NCI-H1048 (cell line): ENCODE measurements around the gene CEBPB.
"Not testable (repeated sequence)": the region's sequence is repeated elsewhere in the genome, so short reads cannot be mapped to it uniquely, and the experiment has no call there.

ENCODE experiments used
- DNase-seq: peaks from one replicate; lab custom pipeline; 2025; lab: John Stamatoyannopoulos, UW

CEBPB gene

GRCh38 chr20:50190251-50191064, at the start of gene CEBPB:
Gene CEBPB (plus strand): TSS chr20:50190830. CDS start chr20:50191034, 204 bp downstream.
- DNase-seq: peak; percentile 66

GRCh38 chr20:50141018-50141675, 49.5 kb upstream of the CEBPB start:
- no peak for DNase-seq

DNA sequence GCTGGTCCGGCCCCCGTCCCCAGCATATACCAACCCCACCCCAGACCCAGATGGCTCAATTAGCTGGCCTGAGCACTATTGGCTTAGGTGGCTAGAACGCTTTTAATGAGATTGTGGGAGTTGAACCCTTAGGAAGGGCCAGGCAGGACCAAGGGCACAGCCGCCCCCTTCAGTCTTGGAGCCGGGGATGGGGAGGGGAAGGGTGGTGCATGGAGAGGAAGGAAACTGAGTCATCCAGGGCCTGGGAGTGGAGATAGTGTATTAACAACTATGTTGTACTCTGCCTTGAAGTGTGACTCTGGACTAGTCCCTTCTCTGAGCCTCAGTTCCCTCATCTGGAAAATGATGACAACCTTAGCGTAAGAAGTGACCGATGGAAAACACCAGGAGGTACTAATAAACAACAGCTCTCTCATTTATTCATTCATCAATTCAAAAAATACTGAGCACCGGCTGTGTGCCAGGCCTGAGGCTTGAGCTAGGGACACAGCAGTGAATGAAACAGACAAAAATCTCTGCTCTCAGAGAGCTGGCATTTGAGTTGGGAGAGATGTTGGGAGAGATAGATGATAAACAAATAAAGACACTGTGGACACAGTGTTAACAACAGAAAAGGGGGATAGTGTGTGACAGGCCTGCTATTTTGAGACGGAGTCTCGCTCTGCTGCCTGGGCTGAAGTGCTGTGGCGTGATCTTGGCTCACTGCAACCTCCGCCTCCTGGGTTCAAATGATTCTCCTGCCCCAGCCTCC, 48.6 kb upstream of the CEBPB start:
- DNase-seq: no peak

DNA sequence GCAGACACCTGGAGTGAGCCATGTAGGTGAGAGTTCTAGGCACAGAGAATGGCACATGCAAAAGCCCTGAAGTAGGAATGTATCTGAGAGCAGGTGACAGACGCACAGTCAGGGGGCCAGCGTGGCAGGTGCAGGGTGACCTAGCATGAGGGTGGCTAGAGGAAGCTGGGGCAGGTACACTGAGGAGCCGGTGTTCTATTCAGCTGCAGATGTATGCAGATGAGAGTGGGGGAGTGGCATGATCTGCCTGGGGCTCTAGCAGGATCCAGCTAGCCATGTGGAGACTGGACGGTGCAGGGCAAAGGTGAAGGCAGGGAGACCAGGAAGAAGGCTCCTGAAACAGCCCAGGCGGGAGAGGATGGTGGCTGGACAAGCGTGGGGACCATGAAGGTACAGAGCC, 47.8 kb upstream of the CEBPB start:
- DNase-seq: no peak

DNA sequence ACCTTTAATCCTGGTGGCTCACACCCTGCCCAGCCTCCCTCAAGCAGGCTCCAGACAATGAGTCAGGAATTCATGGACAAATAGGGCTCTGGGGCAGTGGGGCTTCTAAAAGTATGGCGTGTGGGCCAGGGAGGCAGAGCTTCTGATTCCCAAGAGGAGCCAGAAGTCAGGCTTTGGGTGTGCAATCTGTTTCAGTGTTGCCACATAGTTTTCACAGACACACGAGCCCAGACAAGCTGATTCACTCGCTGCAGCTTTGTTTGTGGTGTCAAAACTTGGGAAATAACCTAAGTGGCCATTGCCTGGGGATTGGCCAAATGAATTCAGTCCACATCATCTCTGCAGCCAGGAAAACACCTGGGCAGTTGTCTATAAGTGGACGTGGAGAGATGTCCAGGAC, 46.3 kb upstream of the CEBPB start:
- no peak for DNase-seq

GRCh38 chr20:50145566-50145965, 45.1 kb upstream of the CEBPB start:
- no peak for DNase-seq

DNA sequence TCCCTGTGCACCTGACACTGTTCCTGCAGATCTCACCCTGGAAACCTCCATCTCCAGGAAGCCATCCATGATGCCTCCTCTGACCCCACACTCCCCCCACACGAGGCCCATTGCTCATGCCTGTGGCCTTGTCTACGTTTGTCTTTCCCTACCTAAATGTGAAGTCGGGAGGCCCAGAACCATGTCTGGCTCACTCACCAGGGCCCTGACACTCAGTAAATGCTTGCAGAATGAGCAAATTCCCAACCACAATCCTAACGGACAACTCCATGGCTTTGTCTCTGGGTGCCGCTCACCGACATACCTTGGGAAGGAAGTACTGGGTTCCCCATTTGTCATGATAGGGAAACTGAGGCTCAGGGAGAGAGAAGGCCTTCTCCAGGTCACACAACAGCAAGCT, 44.4 kb upstream of the CEBPB start:
- no peak for DNase-seq

DNA sequence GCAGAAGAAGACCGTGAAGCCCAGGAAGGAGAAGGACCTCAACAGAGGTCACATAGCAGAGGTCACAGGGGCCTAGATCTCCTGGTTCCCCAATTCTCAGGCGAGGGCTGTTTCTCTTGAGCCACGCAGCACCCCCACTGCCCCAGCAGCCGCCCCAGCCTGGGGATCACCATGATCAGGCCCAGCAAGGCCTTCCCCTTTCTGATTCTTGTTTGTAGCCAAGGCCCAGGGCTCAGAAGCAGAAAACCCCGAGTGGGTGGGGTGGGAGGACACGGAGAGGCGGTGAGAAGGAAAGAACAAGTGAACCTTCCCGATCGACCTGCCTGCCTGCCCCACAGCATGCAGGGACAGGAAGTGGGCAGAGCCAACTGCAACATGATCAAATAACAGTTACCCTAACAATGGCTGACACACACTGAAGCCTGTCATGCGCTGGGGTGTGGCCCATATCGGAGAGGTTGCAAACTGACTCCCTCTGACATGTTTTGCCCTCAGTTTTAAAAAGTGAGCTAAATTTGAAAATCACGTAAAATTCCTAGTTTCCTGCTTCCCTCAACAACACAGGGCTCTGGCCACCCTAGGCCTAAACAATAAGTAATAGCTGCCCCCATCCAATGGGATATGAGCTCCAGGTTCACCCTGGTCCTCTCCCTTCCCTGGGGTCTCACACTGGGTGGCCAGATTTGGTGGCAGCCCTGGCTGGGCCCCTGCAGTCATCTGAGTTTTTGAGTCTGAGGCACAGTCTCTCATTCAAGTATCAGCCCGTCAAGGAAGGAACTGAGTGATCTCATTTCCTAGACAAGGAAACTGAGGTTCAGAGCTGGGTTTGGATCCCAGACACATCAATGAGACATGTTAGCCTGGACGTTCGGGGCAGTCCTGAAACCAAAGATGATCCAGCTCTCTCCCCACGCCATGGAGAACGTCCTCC, 43.6 kb upstream of the CEBPB start:
- no peak for DNase-seq

DNA sequence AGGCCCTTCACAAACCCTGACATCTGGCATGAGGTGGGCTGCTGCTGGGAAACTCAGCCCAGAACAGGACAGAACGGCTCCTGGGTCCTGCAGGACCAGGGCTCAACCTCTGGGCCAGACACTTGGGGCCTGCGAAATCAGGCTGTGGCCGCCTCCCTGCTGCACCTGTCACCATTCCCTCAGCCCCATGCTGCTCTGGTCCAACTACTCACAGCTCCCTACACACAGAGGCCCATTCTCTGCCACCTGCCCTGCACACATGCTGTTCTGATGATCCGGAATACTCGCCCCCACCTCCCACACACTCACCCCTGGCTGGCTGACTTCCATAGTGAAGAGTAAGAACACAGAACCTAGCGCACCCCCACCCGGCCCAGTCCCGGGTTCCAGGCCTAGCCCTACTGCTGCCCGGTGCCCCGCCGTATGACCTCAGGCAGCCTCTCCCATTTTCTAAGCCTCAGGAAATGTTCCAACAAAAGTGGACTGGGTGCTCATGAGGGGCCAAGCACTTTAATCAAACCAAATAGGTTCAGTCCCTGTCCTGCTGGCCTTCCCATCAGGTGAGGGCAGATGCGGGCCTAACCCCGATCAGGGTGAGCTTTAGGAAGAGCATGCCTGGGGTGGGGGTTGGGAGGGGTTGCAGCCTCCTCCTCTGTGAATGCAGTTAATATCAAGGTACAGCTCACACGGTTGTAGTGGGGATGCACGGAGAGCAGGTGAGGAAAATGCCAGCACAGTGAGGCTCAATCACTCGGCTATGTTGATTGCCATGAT, 41.0 kb upstream of the CEBPB start:
- DNase-seq: no peak

DNA sequence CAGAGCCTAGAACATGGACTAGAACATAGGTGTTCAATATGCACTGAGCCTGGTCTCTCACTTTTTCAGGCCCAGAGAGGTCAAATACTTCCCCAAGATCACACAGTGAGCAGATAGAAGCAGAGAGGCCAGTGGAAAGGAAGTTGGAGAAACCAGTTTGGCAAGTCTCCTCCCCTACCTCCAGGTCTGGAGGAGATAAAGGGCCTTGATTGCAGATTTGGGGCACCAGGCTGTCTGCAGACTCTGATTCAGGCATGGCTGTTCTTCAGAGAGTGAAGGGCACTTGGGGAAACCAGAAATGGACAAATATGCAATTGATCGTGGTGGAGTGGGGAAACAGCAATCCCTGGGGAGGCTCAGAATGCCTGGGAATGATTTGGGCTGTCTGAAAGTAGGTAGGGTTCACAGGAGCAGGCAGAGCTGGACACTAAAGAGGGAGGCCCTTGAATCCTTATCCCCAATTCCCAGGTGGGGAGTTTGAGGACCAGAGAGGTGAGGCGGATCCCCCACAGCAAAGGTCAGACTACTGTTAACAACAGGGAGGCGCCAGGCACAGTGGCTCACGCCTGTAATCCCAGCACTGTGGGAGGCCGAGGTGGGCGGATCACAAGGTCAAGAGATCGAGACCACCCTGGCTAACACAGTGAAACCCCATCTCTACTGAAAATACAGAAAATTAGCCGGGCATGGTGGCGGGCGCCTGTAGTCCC, 39.4 kb upstream of the CEBPB start:
- DNase-seq: peak; percentile 24

- no peak for DNase-seq
Measured at GRCh38 chr20:50152394-50153152, 38.1 kb upstream of the CEBPB start.

DNA sequence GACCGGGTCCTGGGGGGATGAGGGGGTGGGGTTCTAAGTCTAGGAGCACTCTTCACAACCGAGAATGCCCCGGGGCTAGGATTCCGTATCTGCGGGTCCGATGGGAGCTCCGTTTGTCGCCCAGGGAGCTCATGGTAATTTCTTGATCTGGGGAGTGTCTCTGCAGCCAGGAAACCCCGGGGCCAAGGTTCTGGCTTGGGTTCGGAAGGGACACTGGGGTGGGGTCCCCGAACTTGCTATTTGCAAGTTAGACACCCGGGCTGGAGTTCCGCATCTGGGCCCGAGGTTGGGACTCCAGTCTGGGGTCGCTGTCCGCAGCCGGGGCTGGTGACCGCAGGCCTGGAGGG, 37.5 kb upstream of the CEBPB start:
- DNase-seq: no peak

GRCh38 chr20:50153500-50154377, 36.9 kb upstream of the CEBPB start, which contains the start of gene PEDS1:
Gene PEDS1 (minus strand): TSS chr20:50153723. CDS start chr20:50153637, 86 bp downstream.
- DNase-seq: peak; percentile 71

DNA sequence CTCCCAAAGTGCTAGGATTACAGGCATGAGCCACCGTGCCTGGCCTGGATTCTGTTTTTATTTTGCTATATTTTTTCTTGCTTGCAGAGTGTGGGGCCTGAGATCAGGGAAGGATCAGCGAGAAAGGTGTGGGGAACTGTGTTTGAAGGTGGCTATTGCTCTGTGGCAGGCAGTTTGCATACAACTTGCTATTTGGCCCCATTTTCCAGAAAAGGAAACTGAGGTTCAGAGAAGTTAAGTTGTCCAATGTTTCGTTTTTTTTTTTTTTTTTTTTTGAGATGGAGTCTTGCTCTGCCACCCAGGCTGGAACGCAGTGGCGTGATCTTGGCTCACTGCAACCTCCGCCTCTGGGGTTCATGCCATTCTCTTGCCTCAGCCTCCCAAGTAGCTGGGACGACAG, 29.1 kb upstream of the CEBPB start:
- DNase-seq: not testable (repeated sequence)

GRCh38 chr20:50163570-50164317, 26.9 kb upstream of the CEBPB start:
- no peak for DNase-seq

GRCh38 chr20:50165684-50166554, 24.7 kb upstream of the CEBPB start:
- DNase-seq: peak; percentile 87

DNA sequence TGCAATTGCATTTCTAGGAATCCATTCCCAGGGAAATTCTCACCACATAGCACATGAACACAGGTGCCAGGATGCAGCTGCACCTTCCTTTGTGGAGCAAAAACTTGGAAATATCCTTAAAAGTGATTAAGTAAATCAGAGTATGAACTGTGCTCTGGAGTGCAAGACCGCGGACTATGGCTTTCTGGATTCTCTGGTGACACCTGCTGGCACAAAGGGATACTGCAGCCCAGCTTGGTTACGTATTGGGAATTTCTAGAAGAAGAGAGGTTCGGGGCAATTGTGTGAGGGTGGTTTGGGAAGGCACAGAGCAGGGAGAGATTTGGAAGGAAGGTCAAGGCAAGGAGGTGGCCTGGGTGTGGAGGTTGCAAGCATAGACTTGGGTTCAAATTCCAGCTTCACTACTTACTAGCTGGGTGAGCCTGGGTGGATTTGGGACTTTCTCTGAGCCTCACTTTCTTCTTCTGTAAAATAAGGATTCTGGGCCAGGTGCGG, 21.3 kb upstream of the CEBPB start:
- DNase-seq: no peak
